Measurements from ENCODE around the gene RNU6-9.

GRCh38 chr19:868458-869244, 24.6 kb upstream of the RNU6-9 start:
- TF ChIP-seq CTCF (IDR thresholded peaks at IDR 0.05) (no peak), EZH2 (IDR thresholded peaks at IDR 0.05; ENCODE audit: borderline replicate concordance, insufficient read depth, low read depth, low read length, poor library complexity, severe bottlenecking) (no peak)

Measured in B cell (primary cell).